ENCODE results near the gene NAA38.

- no peak for TF ChIP-seq POLR2A (IDR thresholded peaks at IDR 0.05)
- no peak for TF ChIP-seq EP300 (IDR thresholded peaks at IDR 0.05)
- no peak for TF ChIP-seq CTCF (IDR thresholded peaks at IDR 0.05)
- peak in 1 of 2 donors; percentile 6 for TF ChIP-seq POLR2AphosphoS5 (IDR thresholded peaks at IDR 0.05)
Measured at GRCh38 chr17:7838090-7839075, 19.0 kb downstream of the NAA38 start.

All from upper lobe of left lung (tissue), 4 donors.